HEK293 (cell line): ENCODE data around the gene GLIPR1L2.

ENCODE experiments used
- CTCF ChIA-PET: fragments of 350-600 bp; formaldehyde crosslinking; extraction: SDS; loops from one replicate; lab custom pipeline; 2021; ENCODE audit warnings: antibody characterized with exemption; lab: Yijun Ruan, JAX
- POLR2A ChIA-PET: fragments of 300-600 bp; formaldehyde crosslinking; extraction: SDS; loops from one replicate; lab custom pipeline; 2020; ENCODE audit warnings: antibody characterized with exemption, inconsistent platforms; lab: Yijun Ruan, JAX
- H3K27ac ChIP-seq: fragments of 200-500 bp; sonication (Bioruptor generic); 2 replicates; pipeline ENCODE4 v1.5.1; 2014; ENCODE audit warnings: low read depth, low read length, control low read depth, inconsistent platforms; ENCODE audit errors: extremely low read depth
- H3K36me3 ChIP-seq, 2 experiments: fragments of 200-500 bp in 1 of 2; sonication (Bioruptor generic) in 1 of 2; 1 replicate in 1 of 2; 2 replicates in 1 of 2; pipeline ENCODE4 v1.5.1; 2014 to 2017; ENCODE audit warnings: inconsistent platforms in 2 of 2, low read length in 2 of 2; ENCODE audit not compliant: control insufficient read depth in 2 of 2, insufficient read depth in 1 of 2
- H3K4me1 ChIP-seq: fragments of 200-500 bp; sonication (Bioruptor generic); 2 replicates; pipeline ENCODE4 v1.5.1; 2014; ENCODE audit warnings: mild to moderate bottlenecking, low read length, inconsistent platforms; ENCODE audit not compliant: control insufficient read depth, insufficient read depth
- H3K4me3 ChIP-seq: 2 replicates; pipeline ENCODE4 v1.5.1; 2011; ENCODE audit warnings: low read depth, mild to moderate bottlenecking, control low read depth, low read length, moderate library complexity
- H3K9me3 ChIP-seq: fragments of 200-500 bp; sonication (Bioruptor generic); 2 replicates; pipeline ENCODE4 v1.5.1; 2014; ENCODE audit warnings: low read depth, low read length, inconsistent platforms; ENCODE audit not compliant: control insufficient read depth, insufficient read depth
- BCL6B ChIP-seq: fragments of 450-650 bp; formaldehyde crosslinking; IDR thresholded peaks from 2 replicates; pipeline ENCODE4 v1.5.1; 2017; ENCODE audit warnings: missing biosample characterization, missing genetic modification characterization
- GLIS2 ChIP-seq: fragments of 450-650 bp; formaldehyde crosslinking; IDR thresholded peaks from 2 replicates; pipeline ENCODE4 v1.5.1; 2016; ENCODE audit warnings: missing biosample characterization, missing genetic modification characterization
- HOXC10 ChIP-seq: sonication (generic); formaldehyde crosslinking; IDR thresholded peaks from 2 replicates; pipeline ENCODE4 v1.8.1; 2023; ENCODE audit warnings: mild to moderate bottlenecking, missing genetic modification reagents
- IKZF3 ChIP-seq: fragments of 450-650 bp; IDR thresholded peaks from 2 replicates; pipeline ENCODE4 v1.5.0; 2018; ENCODE audit warnings: missing biosample characterization, mild to moderate bottlenecking, missing genetic modification characterization, moderate library complexity
- REPIN1 ChIP-seq: fragments of 450-650 bp; formaldehyde crosslinking; IDR thresholded peaks from 2 replicates; pipeline ENCODE4 v1.5.1; 2017; ENCODE audit warnings: missing biosample characterization, missing genetic modification characterization, low read depth
- SP2 ChIP-seq: fragments of 450-650 bp; formaldehyde crosslinking; IDR thresholded peaks from 2 replicates; pipeline ENCODE4 v1.5.1; 2016; ENCODE audit warnings: missing biosample characterization, missing genetic modification characterization
- ZBTB21 ChIP-seq: fragments of 450-650 bp; formaldehyde crosslinking; IDR thresholded peaks from 2 replicates; pipeline ENCODE4 v1.5.1; 2017; ENCODE audit warnings: missing biosample characterization, missing genetic modification characterization
- ZBTB49 ChIP-seq: fragments of 450-650 bp; formaldehyde crosslinking; IDR thresholded peaks from 2 replicates; pipeline ENCODE4 v1.5.1; 2016; ENCODE audit warnings: missing biosample characterization, missing genetic modification characterization, low read depth
- ZFHX2 ChIP-seq: fragments of 450-650 bp; formaldehyde crosslinking; conservative IDR thresholded peaks from 2 replicates; pipeline ENCODE4 v1.5.1; 2016; ENCODE audit warnings: missing biosample characterization, missing genetic modification characterization
- ZNF174 ChIP-seq: fragments of 450-650 bp; formaldehyde crosslinking; IDR thresholded peaks from 2 replicates; pipeline ENCODE4 v1.5.0; 2017; ENCODE audit warnings: missing biosample characterization, mild to moderate bottlenecking, missing genetic modification characterization
- ZNF214 ChIP-seq: fragments of 450-650 bp; formaldehyde crosslinking; IDR thresholded peaks from 2 replicates; pipeline ENCODE4 v1.5.1; 2017; ENCODE audit warnings: missing biosample characterization, mild to moderate bottlenecking, missing genetic modification characterization, borderline replicate concordance
- ZNF223 ChIP-seq: fragments of 450-650 bp; formaldehyde crosslinking; IDR thresholded peaks from 2 replicates; pipeline ENCODE4 v1.5.1; 2016; ENCODE audit warnings: missing biosample characterization, missing genetic modification characterization
- ZNF335 ChIP-seq: fragments of 450-650 bp; formaldehyde crosslinking; conservative IDR thresholded peaks from 2 replicates; pipeline ENCODE4 v1.5.1; 2016; ENCODE audit warnings: missing biosample characterization, missing genetic modification characterization
- ZNF416 ChIP-seq: fragments of 450-650 bp; formaldehyde crosslinking; IDR thresholded peaks from 2 replicates; pipeline ENCODE4 v1.5.1; 2016; ENCODE audit warnings: missing biosample characterization, missing genetic modification characterization
- ZNF473 ChIP-seq: fragments of 450-650 bp; formaldehyde crosslinking; IDR thresholded peaks from 2 replicates; pipeline ENCODE4 v1.5.1; 2017; ENCODE audit warnings: missing biosample characterization, missing genetic modification characterization
- ZNF518A ChIP-seq: fragments of 450-650 bp; formaldehyde crosslinking; conservative IDR thresholded peaks from 2 replicates; pipeline ENCODE4 v1.5.1; 2016; ENCODE audit warnings: low read depth, missing biosample characterization, missing genetic modification characterization
- ZNF624 ChIP-seq: fragments of 450-650 bp; formaldehyde crosslinking; IDR thresholded peaks from 2 replicates; pipeline ENCODE4 v1.5.1; 2017; ENCODE audit warnings: missing biosample characterization, missing genetic modification characterization
- ZNF768 ChIP-seq: fragments of 450-650 bp; formaldehyde crosslinking; IDR thresholded peaks from 2 replicates; pipeline ENCODE4 v1.5.1; 2018; ENCODE audit warnings: missing biosample characterization, mild to moderate bottlenecking, missing genetic modification characterization
- ZNF776 ChIP-seq: fragments of 450-650 bp; formaldehyde crosslinking; IDR thresholded peaks from 2 replicates; pipeline ENCODE4 v1.5.0; 2017; ENCODE audit warnings: missing biosample characterization, missing genetic modification characterization, borderline replicate concordance
- ZNF785 ChIP-seq: fragments of 450-650 bp; formaldehyde crosslinking; IDR thresholded peaks from 2 replicates; pipeline ENCODE4 v1.5.1; 2016; ENCODE audit warnings: missing biosample characterization, missing genetic modification characterization

Gene GLIPR1L2

DNA sequence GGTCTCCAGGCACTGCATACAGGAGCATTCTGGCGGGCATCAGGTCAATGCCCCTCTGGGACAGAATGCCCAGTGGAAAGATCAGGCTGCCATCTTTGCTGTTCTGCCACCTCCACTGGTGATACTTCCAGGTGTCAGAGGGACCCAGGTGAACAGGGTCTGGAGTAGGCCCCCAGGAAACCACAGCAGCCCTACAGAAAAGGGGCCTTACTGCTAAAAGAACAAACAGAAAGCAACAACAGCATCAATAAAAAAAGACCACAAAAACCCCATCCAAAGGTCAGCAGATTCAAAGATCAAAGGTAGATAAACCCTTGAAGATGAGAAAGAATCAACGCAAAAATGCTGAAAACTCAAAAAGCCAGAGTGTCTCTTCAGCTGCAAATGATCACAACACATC lies 40.5 kb upstream of the GLIPR1L2 start:
- Histone ChIP-seq H3K9me3 (no peaks in the 10 kb centered on the region), H3K4me1 (no peaks in the 10 kb centered on the region; the same call in 1 of the 2 replicates), H3K27ac (no peak overlapping the region), H3K36me3 (no peaks in the 10 kb centered on the region), H3K4me3 (no peak overlapping the region)
- TF ChIP-seq ZNF785, result no peak
- ChIA-PET POLR2A (no interaction called here), CTCF (no interaction called here)

DNA sequence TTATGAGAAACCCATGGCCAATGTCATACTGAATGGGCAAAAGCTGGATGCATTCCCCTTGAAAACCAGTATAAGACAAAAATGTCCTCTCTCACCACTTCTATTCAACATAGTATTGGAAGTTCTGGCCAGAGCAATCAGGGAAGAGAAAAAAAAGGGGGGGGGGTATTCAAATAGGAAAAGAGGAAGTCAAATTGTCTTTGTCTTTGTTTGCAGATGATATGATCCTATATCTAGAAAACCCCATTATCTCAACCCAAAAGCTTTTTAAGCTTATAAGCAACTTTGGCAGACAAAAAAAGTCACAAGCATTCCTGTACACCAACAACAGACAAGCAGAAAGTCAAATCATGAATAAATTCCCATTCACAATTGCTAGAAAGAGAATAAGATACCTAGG lies 36.9 kb upstream of the GLIPR1L2 start:
- Histone ChIP-seq H3K27ac (no peak overlapping the region), H3K4me1 (no peaks in the 10 kb centered on the region), H3K4me3 (no peak overlapping the region), H3K36me3 (no peaks in the 10 kb centered on the region), H3K9me3 (no peaks in the 10 kb centered on the region)
- no peak for TF ChIP-seq IKZF3 (tag by site-specific recombination)
- no peak for TF ChIP-seq ZNF335 (tag by site-specific recombination)
- no peak for TF ChIP-seq ZNF776 (tag by site-specific recombination)
- TF ChIP-seq REPIN1, result no peak
- no peak for TF ChIP-seq ZNF223 (tag by site-specific recombination)
- TF ChIP-seq ZFHX2 (tag by site-specific recombination), result no peak
- ChIA-PET CTCF (no interaction called here), POLR2A (no interaction called here)

- Histone ChIP-seq H3K4me1 (no peaks in the 10 kb centered on the region), H3K9me3 (no peaks in the 10 kb centered on the region), H3K36me3 (no peaks in the 10 kb centered on the region), H3K27ac (no peak overlapping the region), H3K4me3 (no peak overlapping the region)
- TF ChIP-seq HOXC10 (CRISPR knock-in tag), result no peak
- TF ChIP-seq ZNF518A (tag by site-specific recombination), result no peak
- no peak for TF ChIP-seq ZNF768 (tag by site-specific recombination)
- no peak for TF ChIP-seq ZBTB49 (tag by site-specific recombination)
- TF ChIP-seq ZBTB21 (tag by site-specific recombination), result no peak
- TF ChIP-seq BCL6B (tag by site-specific recombination), result no peak
- TF ChIP-seq ZNF624 (tag by site-specific recombination), result no peak
- TF ChIP-seq SP2 (tag by site-specific recombination), result no peak
- no peak for TF ChIP-seq ZNF416
- TF ChIP-seq ZNF214 (tag by site-specific recombination), result no peak
- no peak for TF ChIP-seq ZNF174 (tag by site-specific recombination)
- TF ChIP-seq ZNF473 (tag by site-specific recombination), result no peak
- no peak for TF ChIP-seq GLIS2 (tag by site-specific recombination)
- POLR2A ChIA-PET, result no interaction called here
- CTCF ChIA-PET, result no interaction called here
These were observed 30.0 kb upstream of the GLIPR1L2 start for GRCh38 chr12:75360920-75361319.
